ENCODE results near the gene PSAT1.

Gene PSAT1

GRCh38 chr9:78296893-78297671 lies at the start of gene PSAT1:
TSS of gene PSAT1 (plus strand) at chr9:78297125. CDS start at chr9:78297211, 86 bp downstream.
- H3K4me1 ChIP-seq (ENCODE audit: control insufficient read depth in 5 of 5, insufficient read depth in 5 of 5, low read length in 5 of 5) = peaks cover 2 to 26% (median 24%) of the 10 kb centered on the region in 5 donors
- H3K9me3 ChIP-seq (ENCODE audit: control insufficient read depth in 5 of 5, low read length in 5 of 5) = no peaks in the 10 kb centered on the region
- peak within 1 kb of the TSS in 3 of 5 donors; percentile 23 to 59 (median 45) for H3K9ac ChIP-seq (ENCODE audit: low read length in 5 of 5)
- peaks cover 0 to 11% (median 3%) of the 10 kb centered on the region in 5 donors for H3K27me3 ChIP-seq (ENCODE audit: control insufficient read depth in 5 of 5, insufficient read depth in 4 of 5, low read length in 5 of 5)
- peak within 1 kb of the TSS; percentile 41 for H3K27ac ChIP-seq (ENCODE audit: low read depth, low read length)
- H3K36me3 ChIP-seq (ENCODE audit: control insufficient read depth in 5 of 5, insufficient read depth in 5 of 5, low read length in 5 of 5) = no peaks in the 10 kb centered on the region
- H3K4me3 ChIP-seq (ENCODE audit: low read depth in 1 of 5, low read length in 5 of 5) = peak within 1 kb of the TSS; percentile 53 to 76 (median 71)

- Histone ChIP-seq H3K9ac (ENCODE audit: low read length in 5 of 5) (no peak overlapping the region), H3K4me1 (ENCODE audit: control insufficient read depth in 5 of 5, insufficient read depth in 5 of 5, low read length in 5 of 5) (peaks cover 0 to 4% (median 0%) of the 10 kb centered on the region in 5 donors), H3K36me3 (ENCODE audit: control insufficient read depth in 5 of 5, insufficient read depth in 5 of 5, low read length in 5 of 5) (peaks cover 0 to 16% (median 6%) of the 10 kb centered on the region in 5 donors), H3K4me3 (ENCODE audit: low read depth in 1 of 5, low read length in 5 of 5) (no peak overlapping the region), H3K9me3 (ENCODE audit: control insufficient read depth in 5 of 5, low read length in 5 of 5) (no peaks in the 10 kb centered on the region), H3K27ac (ENCODE audit: low read depth, low read length) (no peak overlapping the region), H3K27me3 (ENCODE audit: control insufficient read depth in 5 of 5, insufficient read depth in 4 of 5, low read length in 5 of 5) (no peaks in the 10 kb centered on the region)
Observed at GRCh38 chr9:78248635-78249034, 48.3 kb upstream of the PSAT1 start.

GRCh38 chr9:78249542-78249941 lies 47.4 kb upstream of the PSAT1 start:
- H3K27ac ChIP-seq (ENCODE audit: low read depth, low read length) = no peak overlapping the region
- H3K9me3 ChIP-seq (ENCODE audit: control insufficient read depth in 5 of 5, low read length in 5 of 5) = no peaks in the 10 kb centered on the region
- no peak overlapping the region for H3K9ac ChIP-seq (ENCODE audit: low read length in 5 of 5)
- no peaks in the 10 kb centered on the region for H3K27me3 ChIP-seq (ENCODE audit: control insufficient read depth in 5 of 5, insufficient read depth in 4 of 5, low read length in 5 of 5)
- peaks cover 0 to 16% (median 4%) of the 10 kb centered on the region in 5 donors for H3K36me3 ChIP-seq (ENCODE audit: control insufficient read depth in 5 of 5, insufficient read depth in 5 of 5, low read length in 5 of 5)
- H3K4me3 ChIP-seq (ENCODE audit: low read depth in 1 of 5, low read length in 5 of 5) = no peak overlapping the region
- H3K4me1 ChIP-seq (ENCODE audit: control insufficient read depth in 5 of 5, insufficient read depth in 5 of 5, low read length in 5 of 5) = peaks cover 0 to 5% (median 0%) of the 10 kb centered on the region in 5 donors

- Histone ChIP-seq H3K9ac (ENCODE audit: low read length in 5 of 5) (no peak overlapping the region), H3K4me3 (ENCODE audit: low read depth in 1 of 5, low read length in 5 of 5) (no peak overlapping the region), H3K36me3 (ENCODE audit: control insufficient read depth in 5 of 5, insufficient read depth in 5 of 5, low read length in 5 of 5) (peaks cover 0 to 11% (median under 1%) of the 10 kb centered on the region in 5 donors), H3K27me3 (ENCODE audit: control insufficient read depth in 5 of 5, insufficient read depth in 4 of 5, low read length in 5 of 5) (no peaks in the 10 kb centered on the region), H3K27ac (ENCODE audit: low read depth, low read length) (no peak overlapping the region), H3K4me1 (ENCODE audit: control insufficient read depth in 5 of 5, insufficient read depth in 5 of 5, low read length in 5 of 5) (peaks cover 0 to 7% (median 0%) of the 10 kb centered on the region in 5 donors), H3K9me3 (ENCODE audit: control insufficient read depth in 5 of 5, low read length in 5 of 5) (no peaks in the 10 kb centered on the region)
Observed at GRCh38 chr9:78252616-78253015, 44.3 kb upstream of the PSAT1 start.

- Histone ChIP-seq H3K9ac (ENCODE audit: low read length in 5 of 5) (no peak overlapping the region), H3K4me3 (ENCODE audit: low read depth in 1 of 5, low read length in 5 of 5) (no peak overlapping the region), H3K27ac (ENCODE audit: low read depth, low read length) (no peak overlapping the region), H3K4me1 (ENCODE audit: control insufficient read depth in 5 of 5, insufficient read depth in 5 of 5, low read length in 5 of 5) (peaks cover 0 to 7% (median 0%) of the 10 kb centered on the region in 5 donors), H3K9me3 (ENCODE audit: control insufficient read depth in 5 of 5, low read length in 5 of 5) (no peaks in the 10 kb centered on the region), H3K36me3 (ENCODE audit: control insufficient read depth in 5 of 5, insufficient read depth in 5 of 5, low read length in 5 of 5) (peaks cover 0 to 15% (median 0%) of the 10 kb centered on the region in 5 donors), H3K27me3 (ENCODE audit: control insufficient read depth in 5 of 5, insufficient read depth in 4 of 5, low read length in 5 of 5) (no peaks in the 10 kb centered on the region)
Observed at GRCh38 chr9:78253285-78253684, 43.6 kb upstream of the PSAT1 start.

GRCh38 chr9:78261403-78262001 lies 35.4 kb upstream of the PSAT1 start:
- no peaks in the 10 kb centered on the region for H3K9me3 ChIP-seq (ENCODE audit: control insufficient read depth in 5 of 5, low read length in 5 of 5)
- no peak overlapping the region for H3K4me3 ChIP-seq (ENCODE audit: low read depth in 1 of 5, low read length in 5 of 5)
- H3K4me1 ChIP-seq (ENCODE audit: control insufficient read depth in 5 of 5, insufficient read depth in 5 of 5, low read length in 5 of 5) = no peaks in the 10 kb centered on the region

GRCh38 chr9:78262655-78263054 lies 34.3 kb upstream of the PSAT1 start:
- Histone ChIP-seq H3K4me3 (ENCODE audit: low read depth in 1 of 5, low read length in 5 of 5) (no peak overlapping the region), H3K36me3 (ENCODE audit: control insufficient read depth in 5 of 5, insufficient read depth in 5 of 5, low read length in 5 of 5) (peaks cover under 1 to 25% (median 21%) of the 10 kb centered on the region in 5 donors), H3K9ac (ENCODE audit: low read length in 5 of 5) (no peak overlapping the region), H3K4me1 (ENCODE audit: control insufficient read depth in 5 of 5, insufficient read depth in 5 of 5, low read length in 5 of 5) (no peaks in the 10 kb centered on the region), H3K27me3 (ENCODE audit: control insufficient read depth in 5 of 5, insufficient read depth in 4 of 5, low read length in 5 of 5) (no peaks in the 10 kb centered on the region), H3K27ac (ENCODE audit: low read depth, low read length) (no peak overlapping the region), H3K9me3 (ENCODE audit: control insufficient read depth in 5 of 5, low read length in 5 of 5) (no peaks in the 10 kb centered on the region)

More at GRCh38 chr9:78261403-78262001, 35.4 kb upstream of the PSAT1 start:
- Histone ChIP-seq H3K27ac (ENCODE audit: low read depth, low read length) (no peak overlapping the region), H3K9ac (ENCODE audit: low read length in 5 of 5) (no peak overlapping the region), H3K36me3 (ENCODE audit: control insufficient read depth in 5 of 5, insufficient read depth in 5 of 5, low read length in 5 of 5) (peaks cover 0 to 16% (median 12%) of the 10 kb centered on the region in 5 donors), H3K27me3 (ENCODE audit: control insufficient read depth in 5 of 5, insufficient read depth in 4 of 5, low read length in 5 of 5) (no peaks in the 10 kb centered on the region)

GRCh38 chr9:78267889-78268288 lies 29.0 kb upstream of the PSAT1 start:
- H3K36me3 ChIP-seq (ENCODE audit: control insufficient read depth in 5 of 5, insufficient read depth in 5 of 5, low read length in 5 of 5) = peaks cover 6 to 38% (median 28%) of the 10 kb centered on the region in 5 donors

GRCh38 chr9:78269784-78270183 lies 27.1 kb upstream of the PSAT1 start:
- Histone ChIP-seq H3K27me3 (ENCODE audit: control insufficient read depth in 5 of 5, insufficient read depth in 4 of 5, low read length in 5 of 5) (no peaks in the 10 kb centered on the region), H3K9me3 (ENCODE audit: control insufficient read depth in 5 of 5, low read length in 5 of 5) (no peaks in the 10 kb centered on the region), H3K4me1 (ENCODE audit: control insufficient read depth in 5 of 5, insufficient read depth in 5 of 5, low read length in 5 of 5) (no peaks in the 10 kb centered on the region), H3K9ac (ENCODE audit: low read length in 5 of 5) (no peak overlapping the region), H3K4me3 (ENCODE audit: low read depth in 1 of 5, low read length in 5 of 5) (no peak overlapping the region), H3K27ac (ENCODE audit: low read depth, low read length) (no peak overlapping the region), H3K36me3 (ENCODE audit: control insufficient read depth in 5 of 5, insufficient read depth in 5 of 5, low read length in 5 of 5) (peaks cover 6 to 38% (median 28%) of the 10 kb centered on the region in 5 donors)

More at GRCh38 chr9:78267889-78268288, 29.0 kb upstream of the PSAT1 start:
- Histone ChIP-seq H3K27me3 (ENCODE audit: control insufficient read depth in 5 of 5, insufficient read depth in 4 of 5, low read length in 5 of 5) (no peaks in the 10 kb centered on the region), H3K9me3 (ENCODE audit: control insufficient read depth in 5 of 5, low read length in 5 of 5) (no peaks in the 10 kb centered on the region), H3K9ac (ENCODE audit: low read length in 5 of 5) (no peak overlapping the region), H3K27ac (ENCODE audit: low read depth, low read length) (no peak overlapping the region), H3K4me3 (ENCODE audit: low read depth in 1 of 5, low read length in 5 of 5) (no peak overlapping the region), H3K4me1 (ENCODE audit: control insufficient read depth in 5 of 5, insufficient read depth in 5 of 5, low read length in 5 of 5) (no peaks in the 10 kb centered on the region)

- Histone ChIP-seq H3K36me3 (ENCODE audit: control insufficient read depth in 5 of 5, insufficient read depth in 5 of 5, low read length in 5 of 5) (peaks cover 6 to 19% (median 9%) of the 10 kb centered on the region in 5 donors), H3K4me1 (ENCODE audit: control insufficient read depth in 5 of 5, insufficient read depth in 5 of 5, low read length in 5 of 5) (no peaks in the 10 kb centered on the region), H3K27me3 (ENCODE audit: control insufficient read depth in 5 of 5, insufficient read depth in 4 of 5, low read length in 5 of 5) (no peaks in the 10 kb centered on the region), H3K9me3 (ENCODE audit: control insufficient read depth in 5 of 5, low read length in 5 of 5) (no peaks in the 10 kb centered on the region), H3K9ac (ENCODE audit: low read length in 5 of 5) (no peak overlapping the region), H3K27ac (ENCODE audit: low read depth, low read length) (no peak overlapping the region), H3K4me3 (ENCODE audit: low read depth in 1 of 5, low read length in 5 of 5) (no peak overlapping the region)
Observed at GRCh38 chr9:78272307-78272706, 24.6 kb upstream of the PSAT1 start.
